ENCODE results near the gene GABPB1. TPM values are rescaled to one million over a fixed set of nuclear protein-coding genes. Genes with fewer than 3 reads are reported as not detected.

Gene GABPB1
- total RNA-seq, 1 donor from 2014 or later = 8.1 TPM

DNA sequence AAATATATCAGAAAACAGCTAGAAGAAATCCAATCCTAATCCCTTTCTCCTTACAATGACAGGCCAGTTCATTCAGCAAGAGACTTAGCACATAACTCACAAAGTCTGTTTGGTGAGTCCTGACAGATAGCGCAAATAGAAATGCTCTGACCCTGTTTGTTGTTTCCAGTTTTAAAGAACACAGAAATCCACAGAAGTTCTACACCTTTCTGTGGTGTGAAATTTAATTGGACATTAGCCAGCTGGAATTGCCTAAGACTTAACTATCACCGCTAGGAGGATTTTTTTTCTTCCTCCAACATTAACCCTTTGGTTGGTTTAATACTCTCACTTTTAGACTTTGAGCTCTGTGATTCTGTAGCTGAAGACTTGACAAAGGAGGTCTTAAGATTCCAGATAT, 120.2 kb downstream of the GABPB1 start:
- TF ChIP-seq, protein P1, sequence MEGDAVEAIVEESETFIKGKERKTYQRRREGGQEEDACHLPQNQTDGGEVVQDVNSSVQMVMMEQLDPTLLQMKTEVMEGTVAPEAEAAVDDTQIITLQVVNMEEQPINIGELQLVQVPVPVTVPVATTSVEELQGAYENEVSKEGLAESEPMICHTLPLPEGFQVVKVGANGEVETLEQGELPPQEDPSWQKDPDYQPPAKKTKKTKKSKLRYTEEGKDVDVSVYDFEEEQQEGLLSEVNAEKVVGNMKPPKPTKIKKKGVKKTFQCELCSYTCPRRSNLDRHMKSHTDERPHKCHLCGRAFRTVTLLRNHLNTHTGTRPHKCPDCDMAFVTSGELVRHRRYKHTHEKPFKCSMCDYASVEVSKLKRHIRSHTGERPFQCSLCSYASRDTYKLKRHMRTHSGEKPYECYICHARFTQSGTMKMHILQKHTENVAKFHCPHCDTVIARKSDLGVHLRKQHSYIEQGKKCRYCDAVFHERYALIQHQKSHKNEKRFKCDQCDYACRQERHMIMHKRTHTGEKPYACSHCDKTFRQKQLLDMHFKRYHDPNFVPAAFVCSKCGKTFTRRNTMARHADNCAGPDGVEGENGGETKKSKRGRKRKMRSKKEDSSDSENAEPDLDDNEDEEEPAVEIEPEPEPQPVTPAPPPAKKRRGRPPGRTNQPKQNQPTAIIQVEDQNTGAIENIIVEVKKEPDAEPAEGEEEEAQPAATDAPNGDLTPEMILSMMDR (IDR thresholded peaks at IDR 0.05; ENCODE audit: borderline replicate concordance) = no peak
- Histone ChIP-seq H3K9me3 (replicated peaks) (no peaks in the 10 kb centered on the region), H3K27me3 (ENCODE audit: low read depth) (no peaks in the 10 kb centered on the region), H3K4me1 (no peaks in the 10 kb centered on the region), H3K4me3 (no peak overlapping the region), H3K36me3 (no peaks in the 10 kb centered on the region), H3K27ac (replicated peaks) (no peak overlapping the region)
- DNase-seq = no peak
- intact Hi-C loops (cut with micrococcal nuclease) = no loop called here

DNA sequence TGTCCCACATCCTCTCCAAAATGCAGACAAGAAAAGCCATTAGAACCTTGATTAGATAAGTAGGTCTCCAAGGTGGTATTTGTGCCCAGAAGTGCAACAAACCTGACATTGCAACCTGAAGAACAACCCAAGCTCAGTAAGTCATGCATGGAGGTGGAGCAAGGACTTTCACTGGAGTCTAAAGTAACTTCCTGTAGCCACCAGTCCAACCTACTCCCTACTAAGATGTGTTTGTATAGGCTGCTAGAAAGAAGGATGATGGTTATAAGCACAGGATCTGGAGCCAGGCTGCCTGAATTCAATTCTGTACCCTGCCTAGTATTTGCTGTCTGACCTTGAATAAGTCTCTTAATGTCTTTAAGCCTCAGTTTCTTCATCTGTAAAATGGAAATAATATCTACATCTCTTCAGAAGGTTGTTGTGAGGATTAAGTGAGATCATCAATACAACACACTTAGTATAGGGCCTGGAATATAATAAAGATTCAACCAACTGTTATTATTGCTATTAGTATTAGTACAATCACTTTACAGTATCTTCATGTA, 121.7 kb downstream of the GABPB1 start:
- H3K9me3 ChIP-seq (replicated peaks) = no peaks in the 10 kb centered on the region
- intact Hi-C loops (cut with micrococcal nuclease) = no loop called here
- no peak for DNase-seq
- H3K4me3 ChIP-seq = no peak overlapping the region
- H3K36me3 ChIP-seq = no peaks in the 10 kb centered on the region
- TF ChIP-seq, protein P1 (IDR thresholded peaks at IDR 0.05; ENCODE audit: borderline replicate concordance) = no peak
- H3K4me1 ChIP-seq = no peaks in the 10 kb centered on the region
- no peaks in the 10 kb centered on the region for H3K27me3 ChIP-seq (ENCODE audit: low read depth)
- no peak overlapping the region for H3K27ac ChIP-seq (replicated peaks)

DNA sequence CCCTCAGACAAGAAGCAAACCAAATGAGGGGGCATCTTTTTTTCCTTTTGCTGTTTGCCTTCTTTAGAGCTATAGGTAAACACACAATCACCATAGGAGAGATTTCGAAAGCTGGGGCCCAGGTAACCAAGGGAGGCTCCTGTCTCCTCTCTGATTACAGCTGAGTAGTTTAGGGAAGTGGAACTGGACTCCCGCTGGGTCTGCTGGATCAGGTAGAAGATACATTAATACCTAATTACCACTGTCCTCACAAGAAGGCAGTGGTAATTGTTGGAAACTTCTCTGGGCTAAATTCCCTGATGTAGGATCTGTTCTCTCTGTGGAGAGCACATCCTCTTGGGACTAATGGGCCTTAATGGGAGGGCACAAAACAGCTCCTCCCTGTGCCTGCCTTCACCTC, 122.2 kb downstream of the GABPB1 start:
- no peak for DNase-seq
- intact Hi-C loops (cut with micrococcal nuclease) = no loop called here
- Histone ChIP-seq H3K36me3 (no peaks in the 10 kb centered on the region), H3K9me3 (replicated peaks) (no peaks in the 10 kb centered on the region), H3K27ac (replicated peaks) (no peak overlapping the region), H3K27me3 (ENCODE audit: low read depth) (no peaks in the 10 kb centered on the region), H3K4me1 (no peaks in the 10 kb centered on the region), H3K4me3 (no peak overlapping the region)
- TF ChIP-seq, protein P1 (IDR thresholded peaks at IDR 0.05; ENCODE audit: borderline replicate concordance) = no peak

DNA sequence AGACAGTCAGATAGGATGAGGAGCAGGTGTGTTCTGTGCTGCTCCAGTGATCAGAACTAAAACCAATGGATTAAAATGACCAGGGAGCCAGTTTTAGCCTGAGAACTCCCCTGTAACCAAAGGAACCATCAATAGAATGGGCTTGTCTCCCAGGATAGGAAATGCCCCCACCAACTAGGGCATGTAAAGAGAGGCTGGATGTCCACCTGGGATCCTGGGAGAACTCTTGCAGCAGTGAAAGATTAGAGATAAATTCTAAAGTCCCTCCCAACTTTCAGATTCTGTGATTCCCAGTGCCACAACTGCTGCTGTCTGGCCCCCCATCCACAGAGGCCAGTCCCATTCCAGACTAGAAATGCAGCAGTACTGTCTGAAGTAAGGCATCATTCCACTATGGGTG, 123.2 kb downstream of the GABPB1 start:
- no peaks in the 10 kb centered on the region for H3K27me3 ChIP-seq (ENCODE audit: low read depth)
- H3K9me3 ChIP-seq (replicated peaks) = no peaks in the 10 kb centered on the region
- TF ChIP-seq, protein P1 (IDR thresholded peaks at IDR 0.05; ENCODE audit: borderline replicate concordance) = no peak
- no peaks in the 10 kb centered on the region for H3K4me1 ChIP-seq
- no peak for DNase-seq
- H3K27ac ChIP-seq (replicated peaks) = no peak overlapping the region
- no peak overlapping the region for H3K4me3 ChIP-seq
- no peaks in the 10 kb centered on the region for H3K36me3 ChIP-seq
- intact Hi-C loops (cut with micrococcal nuclease) = no loop called here

DNA sequence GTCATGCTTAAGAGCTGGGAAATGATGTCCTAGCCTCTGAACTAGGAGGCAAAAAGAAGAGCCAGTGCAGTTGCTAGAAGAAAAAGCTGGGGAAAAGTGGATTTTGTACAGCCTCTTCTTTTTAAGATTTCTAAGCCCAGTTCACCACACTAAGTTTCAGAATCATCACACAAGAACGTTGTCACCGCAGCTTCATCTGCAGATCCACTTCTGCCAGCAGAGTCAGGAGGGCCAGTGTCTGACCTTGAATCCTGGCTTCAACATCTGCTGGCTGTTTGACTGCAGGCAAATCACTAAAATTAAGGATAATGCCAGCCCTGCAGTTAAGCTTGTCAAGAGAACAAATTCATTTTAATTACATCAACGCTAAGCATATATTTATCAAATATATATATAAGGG, 125.7 kb downstream of the GABPB1 start:
- DNase-seq = no peak
- Histone ChIP-seq H3K9me3 (replicated peaks) (no peaks in the 10 kb centered on the region), H3K4me1 (no peaks in the 10 kb centered on the region), H3K36me3 (no peaks in the 10 kb centered on the region), H3K27ac (replicated peaks) (no peak overlapping the region), H3K4me3 (no peak overlapping the region), H3K27me3 (ENCODE audit: low read depth) (no peaks in the 10 kb centered on the region)
- TF ChIP-seq, protein P1 (IDR thresholded peaks at IDR 0.05; ENCODE audit: borderline replicate concordance) = no peak
- intact Hi-C loops (cut with micrococcal nuclease) = no loop called here

All from left ventricle myocardium inferior (tissue), 1 donor.